ENCODE measurements around the gene TMEM163.
"Not testable (repeated sequence)": the region's sequence is repeated elsewhere in the genome, so short reads cannot be mapped to it uniquely, and the experiment has no call there.

Gene TMEM163

DNA sequence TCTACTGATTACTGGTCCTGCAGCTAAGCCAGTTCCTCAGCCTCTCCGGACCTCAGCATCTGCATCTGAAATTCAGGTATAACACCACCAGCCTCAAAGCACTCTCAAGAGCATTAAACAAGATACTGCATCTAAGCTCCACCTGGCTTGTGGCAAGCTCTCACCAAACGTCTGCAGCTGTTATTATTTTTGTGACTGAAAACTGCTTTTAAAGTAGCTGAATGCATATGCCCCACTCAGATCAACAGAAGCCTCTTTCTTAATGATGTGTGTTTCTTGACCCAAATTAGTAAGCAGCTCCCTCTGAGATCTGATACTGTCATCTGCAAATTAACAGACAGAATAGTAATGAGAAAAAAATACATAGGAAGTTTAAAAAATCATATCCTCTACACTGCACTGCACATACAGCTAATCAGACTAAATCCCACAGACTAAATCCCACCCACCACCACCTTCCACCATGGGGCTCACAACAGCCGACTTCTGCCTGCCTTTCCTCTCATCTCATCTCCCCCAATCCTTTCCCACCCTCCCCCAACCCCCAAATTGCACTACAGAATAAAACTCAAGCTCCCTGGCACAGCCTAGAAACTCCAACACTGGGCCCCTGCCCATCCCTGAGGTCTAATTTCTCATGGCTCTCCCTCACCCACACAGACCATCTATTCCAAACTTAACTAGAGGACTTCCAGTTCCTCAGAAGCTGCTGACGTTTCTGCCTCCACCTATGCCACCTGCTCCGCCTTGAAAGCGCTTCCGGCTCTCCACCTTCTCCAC lies 52.9 kb downstream of the TMEM163 start:
- in situ Hi-C loops (cut with MboI; ENCODE audit: low sequenced_read_pairs) = no loop called here

GRCh38 chr2:134663451-134664450 lies 55.0 kb downstream of the TMEM163 start:
- in situ Hi-C loops (cut with MboI; ENCODE audit: low sequenced_read_pairs) = no loop called here

GRCh38 chr2:134662751-134663150 lies 56.0 kb downstream of the TMEM163 start:
- in situ Hi-C loops (cut with MboI; ENCODE audit: low sequenced_read_pairs) = no loop called here

- in situ Hi-C loops (cut with MboI; ENCODE audit: low sequenced_read_pairs) = no loop called here
Observed at GRCh38 chr2:134660626-134661402, 58.0 kb downstream of the TMEM163 start.

DNA sequence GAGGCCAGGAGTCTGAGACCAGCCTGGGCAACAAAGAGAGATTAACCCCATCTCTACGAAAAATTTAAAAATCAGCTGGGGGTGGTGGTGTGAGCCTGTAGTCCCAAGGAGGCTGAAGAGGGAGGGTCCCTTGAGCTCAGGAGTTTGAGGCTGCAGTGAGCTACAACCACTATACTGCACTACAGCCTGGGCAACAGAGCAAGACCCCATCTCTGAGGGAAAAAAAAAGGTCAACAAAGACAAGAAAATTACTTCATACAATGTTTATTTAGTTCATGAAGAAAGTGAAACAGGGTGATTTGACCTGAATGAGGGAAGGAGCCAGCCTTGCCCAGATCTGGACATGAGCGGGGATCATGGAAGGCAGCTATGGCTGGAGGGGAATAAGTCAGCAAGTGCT lies 59.1 kb downstream of the TMEM163 start:
- in situ Hi-C loops (cut with MboI; ENCODE audit: low sequenced_read_pairs) = no loop called here

DNA sequence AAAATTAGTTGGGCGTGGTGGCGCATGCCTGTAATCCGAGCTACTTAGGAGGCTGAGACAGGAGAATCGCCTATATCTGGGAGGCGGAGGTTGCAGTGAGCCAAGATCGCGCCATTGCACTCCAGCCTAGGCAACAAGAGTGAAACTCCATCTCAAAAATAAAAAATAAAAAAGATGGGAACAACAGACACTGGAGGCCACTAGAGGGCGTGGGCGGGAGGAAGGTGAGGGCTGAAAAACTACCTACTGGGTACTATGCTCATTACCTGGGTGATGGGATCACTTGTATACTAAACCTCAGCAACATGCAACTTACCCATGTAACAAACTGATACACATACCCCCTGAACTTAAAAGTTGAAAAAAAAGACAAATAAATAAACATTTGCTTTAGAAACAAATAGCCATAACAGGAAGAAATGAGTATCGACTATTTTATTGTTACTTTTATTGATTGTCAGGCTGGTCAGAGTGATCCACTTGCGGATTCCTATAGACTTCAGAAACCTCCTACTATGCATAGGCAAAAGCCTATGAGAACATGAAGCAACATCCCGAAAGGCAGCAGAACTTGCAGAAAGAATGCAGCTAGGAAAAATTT lies 61.0 kb downstream of the TMEM163 start:
- in situ Hi-C loops (cut with MboI; ENCODE audit: low sequenced_read_pairs) = no loop called here

GRCh38 chr2:134656391-134656790 lies 62.4 kb downstream of the TMEM163 start:
- in situ Hi-C loops (cut with MboI; ENCODE audit: low sequenced_read_pairs) = not testable (repeated sequence)

GRCh38 chr2:134648586-134648985 lies 70.2 kb downstream of the TMEM163 start:
- in situ Hi-C loops (cut with MboI; ENCODE audit: low sequenced_read_pairs) = no loop called here

- in situ Hi-C loops (cut with MboI; ENCODE audit: low sequenced_read_pairs) = no loop called here
Observed at GRCh38 chr2:134647607-134648256, 71.1 kb downstream of the TMEM163 start.

GRCh38 chr2:134642938-134643337 lies 75.9 kb downstream of the TMEM163 start:
- in situ Hi-C loops (cut with MboI; ENCODE audit: low sequenced_read_pairs) = no loop called here

- in situ Hi-C loops (cut with MboI; ENCODE audit: low sequenced_read_pairs) = no loop called here
Observed at GRCh38 chr2:134640494-134640893, 78.3 kb downstream of the TMEM163 start.

GRCh38 chr2:134639265-134639664 lies 79.5 kb downstream of the TMEM163 start:
- in situ Hi-C loops (cut with MboI; ENCODE audit: low sequenced_read_pairs) = no loop called here

- in situ Hi-C loops (cut with MboI; ENCODE audit: low sequenced_read_pairs) = no loop called here
Observed at GRCh38 chr2:134636714-134637113, 82.1 kb downstream of the TMEM163 start.

- in situ Hi-C loops (cut with MboI; ENCODE audit: low sequenced_read_pairs) = no loop called here
Observed at GRCh38 chr2:134634054-134634753, 84.6 kb downstream of the TMEM163 start.

DNA sequence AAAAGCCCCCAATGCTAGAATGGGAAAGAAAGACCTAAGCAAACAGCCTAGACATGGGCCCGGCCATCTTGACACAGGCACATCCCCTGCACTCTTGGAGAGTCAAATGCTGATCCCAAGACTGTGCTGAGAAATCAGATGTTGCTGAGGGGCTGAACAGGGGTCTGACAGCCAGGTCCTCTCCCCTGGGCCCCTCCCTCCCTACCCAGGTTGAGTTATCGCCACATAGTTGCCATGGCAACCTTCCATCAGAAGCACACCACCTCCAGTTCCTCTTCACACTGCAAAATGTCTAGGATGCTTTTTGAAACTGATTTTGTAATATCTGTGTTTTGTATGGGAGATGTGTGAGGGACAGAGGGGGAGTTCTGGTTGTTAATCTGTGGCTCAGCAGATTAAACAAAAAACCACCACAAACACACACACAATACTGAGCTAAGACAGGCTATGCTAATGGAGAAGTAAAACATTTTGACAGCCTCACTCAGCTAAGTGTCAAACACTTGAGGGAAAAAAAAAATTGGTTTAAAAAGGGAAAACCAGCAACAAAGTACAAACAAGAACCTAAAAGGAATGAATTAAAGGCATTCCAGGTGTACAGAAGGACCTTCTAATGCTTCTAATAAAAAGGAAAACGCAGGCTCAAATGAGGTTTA lies 88.2 kb downstream of the TMEM163 start:
- in situ Hi-C loops (cut with MboI; ENCODE audit: low sequenced_read_pairs) = no loop called here

GRCh38 chr2:134628453-134628852 lies 90.3 kb downstream of the TMEM163 start:
- in situ Hi-C loops (cut with MboI; ENCODE audit: low sequenced_read_pairs) = no loop called here

- in situ Hi-C loops (cut with MboI; ENCODE audit: low sequenced_read_pairs) = no loop called here
Observed at GRCh38 chr2:134626781-134627180, 92.0 kb downstream of the TMEM163 start.

GRCh38 chr2:134625311-134625710 lies 93.5 kb downstream of the TMEM163 start:
- in situ Hi-C loops (cut with MboI; ENCODE audit: low sequenced_read_pairs) = no loop called here

- in situ Hi-C loops (cut with MboI; ENCODE audit: low sequenced_read_pairs) = no loop called here
Observed at GRCh38 chr2:134623796-134624195, 95.0 kb downstream of the TMEM163 start.
